COLO668 (cell line): ENCODE measurements around the gene RER1.

Experiments used
- DNase-seq: peaks from one replicate; lab custom pipeline; 2025; ENCODE audit not compliant: unreplicated experiment; lab: John Stamatoyannopoulos, UW

Gene RER1

GRCh38 chr1:2442661-2443060 lies 51.0 kb downstream of the RER1 start:
- no peak for DNase-seq

GRCh38 chr1:2443277-2444137 lies 51.9 kb downstream of the RER1 start:
- DNase-seq = peak; percentile 45

GRCh38 chr1:2444138-2444591 lies 52.5 kb downstream of the RER1 start:
- no peak for DNase-seq

GRCh38 chr1:2445162-2445822 lies 53.7 kb downstream of the RER1 start:
- DNase-seq = no peak

GRCh38 chr1:2445823-2446215 lies 54.2 kb downstream of the RER1 start:
- no peak for DNase-seq

GRCh38 chr1:2446394-2446793 lies 54.8 kb downstream of the RER1 start:
- DNase-seq = no peak

- no peak for DNase-seq
These were observed 55.2 kb downstream of the RER1 start for GRCh38 chr1:2446861-2447260.

- no peak for DNase-seq
These were observed 55.8 kb downstream of the RER1 start for GRCh38 chr1:2447276-2448097.

GRCh38 chr1:2448098-2448445 lies 56.4 kb downstream of the RER1 start:
- peak; percentile 85 for DNase-seq

GRCh38 chr1:2449636-2450454 lies 58.2 kb downstream of the RER1 start:
- DNase-seq = no peak

- DNase-seq = no peak
These were observed 60.1 kb downstream of the RER1 start for GRCh38 chr1:2451741-2452140.

GRCh38 chr1:2452201-2452931 lies 60.7 kb downstream of the RER1 start:
- DNase-seq = no peak

GRCh38 chr1:2452932-2453315 lies 61.3 kb downstream of the RER1 start:
- no peak for DNase-seq

GRCh38 chr1:2454227-2454626 lies 62.6 kb downstream of the RER1 start:
- no peak for DNase-seq
